Adipocyte (in vitro differentiated cells): ENCODE results near the gene CPLX1.
"Not testable (repeated sequence)": the region's sequence is repeated elsewhere in the genome, so short reads cannot be mapped to it uniquely, and the experiment has no call there.

Experiments used
- DNase-seq: peaks from one replicate; pipeline ENCODE4 v3.0.0-alpha.2; 2015; ENCODE audit warnings: low read depth
- H3K27me3 ChIP-seq: replicated peaks from 2 replicates; pipeline ENCODE4 v1.7.0; 2013; ENCODE audit warnings: mild to moderate bottlenecking, low read length, moderate library complexity; ENCODE audit not compliant: control insufficient read depth, insufficient read depth
- H3K36me3 ChIP-seq: 2 replicates; pipeline ENCODE4 v1.7.0; 2013; ENCODE audit warnings: low read length, mild to moderate bottlenecking, moderate library complexity; ENCODE audit not compliant: control insufficient read depth, insufficient read depth, severe bottlenecking
- H3K4me1 ChIP-seq: 2 replicates; pipeline ENCODE4 v1.7.0; 2013; ENCODE audit warnings: mild to moderate bottlenecking, low read length, moderate library complexity; ENCODE audit not compliant: control insufficient read depth, insufficient read depth
- H3K4me3 ChIP-seq: 2 replicates; pipeline ENCODE4 v1.7.0; 2013; ENCODE audit warnings: mild to moderate bottlenecking, low read length, moderate library complexity
- H3K9ac ChIP-seq: 2 replicates; pipeline ENCODE4 v1.7.0; 2013; ENCODE audit warnings: mild to moderate bottlenecking, low read length, moderate library complexity
- H3K9me3 ChIP-seq: 2 replicates; pipeline ENCODE4 v1.7.0; 2013; ENCODE audit warnings: mild to moderate bottlenecking, low read length, moderate library complexity; ENCODE audit not compliant: control insufficient read depth

The CPLX1 gene

DNA sequence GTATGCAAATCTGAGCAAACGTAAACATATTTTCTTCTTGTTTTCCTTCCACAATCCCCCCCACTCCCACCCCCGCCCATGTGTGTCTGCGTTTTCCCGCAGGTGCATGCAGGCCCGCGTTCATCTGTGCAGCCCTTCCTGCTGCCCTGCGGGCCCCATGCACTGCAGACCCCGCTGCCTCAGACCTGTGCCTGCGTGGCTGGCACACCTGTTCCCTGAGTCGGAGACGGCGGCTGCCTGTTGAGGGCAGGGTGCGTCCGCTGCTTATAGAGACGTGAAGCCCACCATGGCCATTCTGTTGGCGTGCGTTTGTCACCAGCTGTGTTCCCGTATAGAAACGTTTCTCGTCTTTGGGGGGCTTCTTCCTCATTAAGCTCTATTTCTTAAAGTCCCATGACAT is 68.8 kb downstream of the CPLX1 start:
- peaks cover under 1% of the 10 kb centered on the region for H3K4me1 ChIP-seq
- no peaks in the 10 kb centered on the region for H3K27me3 ChIP-seq
- peaks cover 60% of the 10 kb centered on the region for H3K36me3 ChIP-seq
- no peak overlapping the region for H3K4me3 ChIP-seq
- H3K9me3 ChIP-seq: no peaks in the 10 kb centered on the region
- H3K9ac ChIP-seq: no peak overlapping the region
- DNase-seq: no peak

DNA sequence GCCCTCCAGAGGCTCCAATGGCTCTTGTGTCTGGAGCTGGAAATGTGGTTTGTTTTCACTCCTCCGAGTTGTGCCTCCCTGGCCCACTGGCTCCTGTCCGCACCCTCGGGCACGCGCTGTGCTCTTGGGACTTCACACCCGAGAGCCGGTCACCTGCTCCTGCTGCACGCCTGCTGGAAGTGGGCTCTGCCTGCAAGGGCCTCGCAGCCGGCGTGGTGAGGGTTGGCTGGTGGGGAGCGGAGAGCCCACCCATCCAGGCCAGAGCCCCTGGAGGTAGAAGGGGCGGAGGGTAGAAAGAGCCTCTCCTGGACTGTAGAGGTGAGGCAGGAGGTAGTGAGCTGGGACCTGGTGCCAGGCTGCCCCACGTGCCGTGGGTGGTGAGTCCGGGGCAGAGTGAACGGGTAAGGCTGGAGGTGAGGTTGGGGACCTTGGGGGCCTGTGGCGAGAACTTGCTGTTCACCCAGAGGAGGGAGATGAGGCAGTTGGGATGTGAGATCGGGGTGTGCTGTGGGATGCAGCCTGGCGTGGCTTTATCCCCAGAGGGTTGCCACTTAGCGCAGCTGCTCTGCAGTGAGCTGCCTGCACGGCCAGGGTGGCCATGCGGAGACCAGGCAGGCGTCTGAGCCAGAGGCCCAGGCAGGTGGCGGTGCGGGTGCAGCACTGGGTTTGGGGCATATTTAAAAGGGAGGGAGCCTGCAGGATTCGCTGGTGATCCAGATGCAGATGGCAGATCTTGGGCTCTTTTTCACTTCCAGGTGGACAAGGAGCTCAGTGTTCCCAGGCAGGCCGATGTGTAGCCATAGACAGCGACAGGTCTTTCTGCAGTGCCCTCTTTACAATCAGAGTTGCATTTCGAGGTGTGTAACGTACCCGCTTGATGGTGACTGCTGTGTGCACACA is 71.5 kb downstream of the CPLX1 start:
- Histone ChIP-seq H3K9me3 (no peaks in the 10 kb centered on the region), H3K36me3 (peaks cover 44% of the 10 kb centered on the region), H3K4me3 (no peak overlapping the region)

DNA sequence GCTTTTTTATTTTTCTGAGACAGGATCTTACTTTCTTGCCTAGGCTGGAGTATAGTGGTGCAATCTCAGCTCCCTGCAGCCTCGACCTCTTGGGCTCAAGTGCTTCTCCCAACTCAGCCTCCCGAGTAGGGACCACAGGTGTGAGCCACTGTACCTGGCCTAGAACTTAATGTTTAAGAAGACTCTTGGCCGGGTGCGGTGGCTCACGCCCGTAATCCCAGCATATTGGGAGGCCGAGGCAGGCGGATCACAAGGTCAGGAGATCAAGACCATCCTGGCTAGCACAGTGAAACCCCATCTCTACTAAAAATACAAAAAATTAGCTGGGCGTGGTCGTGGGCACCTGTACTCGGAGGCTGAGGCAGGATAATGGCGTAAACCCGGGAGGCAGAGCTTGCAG is 72.7 kb downstream of the CPLX1 start:
- DNase-seq, H3K4me3 ChIP-seq, H3K9me3 ChIP-seq, H3K27me3 ChIP-seq, H3K9ac ChIP-seq: not testable (repeated sequence)
- Histone ChIP-seq H3K4me1 (peaks cover 26% of the 10 kb centered on the region), H3K36me3 (peaks cover 50% of the 10 kb centered on the region)

More for the DNA sequence above, 71.5 kb downstream of the CPLX1 start:
- no peak for DNase-seq
- no peak overlapping the region for H3K9ac ChIP-seq
- H3K27me3 ChIP-seq: no peaks in the 10 kb centered on the region
- peaks cover 22% of the 10 kb centered on the region for H3K4me1 ChIP-seq

DNA sequence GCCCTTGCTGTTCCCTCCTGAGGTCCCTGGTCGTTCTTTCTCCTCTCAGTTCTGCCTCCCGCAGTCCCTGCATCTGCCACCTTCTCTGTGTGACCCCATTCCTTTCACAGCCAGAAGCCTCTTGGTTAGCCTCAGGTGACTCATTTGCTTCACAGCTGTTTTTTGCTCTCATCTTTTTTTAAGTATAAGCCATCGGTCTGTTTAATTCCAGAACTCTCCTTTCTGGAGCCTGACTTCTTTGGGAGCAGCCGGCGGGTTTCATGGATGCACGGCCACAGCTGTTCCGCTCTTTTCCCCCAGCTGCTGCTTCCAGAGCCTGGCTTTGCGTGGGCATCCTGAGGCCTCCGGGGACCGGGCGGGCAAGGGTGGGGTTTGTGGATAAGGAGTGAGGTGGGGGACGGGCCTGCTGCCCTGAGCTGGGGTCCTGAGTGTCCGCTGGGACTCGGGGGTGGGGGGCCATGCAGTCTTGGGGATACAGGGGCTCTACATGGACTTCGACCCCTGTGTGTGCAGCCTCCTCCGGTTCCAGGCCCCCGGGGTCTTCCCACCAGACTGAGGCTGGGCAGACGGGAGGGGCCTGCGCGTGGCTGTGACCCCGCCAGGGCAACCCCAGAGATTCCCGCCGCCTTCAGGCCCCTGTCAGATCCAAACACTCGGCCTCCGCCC is 73.6 kb downstream of the CPLX1 start:
- no peak for DNase-seq
- peaks cover 55% of the 10 kb centered on the region for H3K36me3 ChIP-seq
- H3K4me1 ChIP-seq: peaks cover 26% of the 10 kb centered on the region
- H3K27me3 ChIP-seq: no peaks in the 10 kb centered on the region
- no peak overlapping the region for H3K4me3 ChIP-seq
- no peak overlapping the region for H3K9ac ChIP-seq
- no peaks in the 10 kb centered on the region for H3K9me3 ChIP-seq

DNA sequence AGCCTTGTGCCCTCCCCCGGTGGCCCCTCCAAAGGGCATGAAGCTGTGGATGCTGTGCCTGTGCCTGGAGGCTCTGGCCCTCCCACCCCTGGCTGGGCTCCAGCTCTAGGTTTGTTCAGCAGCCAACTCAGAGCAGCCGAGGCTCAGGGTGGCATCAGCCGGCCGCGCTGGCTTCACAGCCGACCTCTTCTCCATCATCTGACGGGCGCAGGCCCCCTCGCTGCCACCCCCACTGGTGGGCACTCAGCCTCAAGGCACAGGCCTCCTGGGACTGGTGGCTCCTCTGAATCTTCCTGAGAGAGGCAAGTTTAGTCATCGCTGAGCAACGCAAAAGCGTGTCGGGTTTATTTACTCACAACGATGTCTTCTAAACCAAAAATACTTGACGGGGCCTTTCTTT is 74.3 kb downstream of the CPLX1 start:
- H3K36me3 ChIP-seq: peaks cover 49% of the 10 kb centered on the region
- peaks cover 26% of the 10 kb centered on the region for H3K4me1 ChIP-seq
- H3K9ac ChIP-seq: no peak overlapping the region
- no peaks in the 10 kb centered on the region for H3K27me3 ChIP-seq
- no peaks in the 10 kb centered on the region for H3K9me3 ChIP-seq
- no peak for DNase-seq
- H3K4me3 ChIP-seq: no peak overlapping the region

DNA sequence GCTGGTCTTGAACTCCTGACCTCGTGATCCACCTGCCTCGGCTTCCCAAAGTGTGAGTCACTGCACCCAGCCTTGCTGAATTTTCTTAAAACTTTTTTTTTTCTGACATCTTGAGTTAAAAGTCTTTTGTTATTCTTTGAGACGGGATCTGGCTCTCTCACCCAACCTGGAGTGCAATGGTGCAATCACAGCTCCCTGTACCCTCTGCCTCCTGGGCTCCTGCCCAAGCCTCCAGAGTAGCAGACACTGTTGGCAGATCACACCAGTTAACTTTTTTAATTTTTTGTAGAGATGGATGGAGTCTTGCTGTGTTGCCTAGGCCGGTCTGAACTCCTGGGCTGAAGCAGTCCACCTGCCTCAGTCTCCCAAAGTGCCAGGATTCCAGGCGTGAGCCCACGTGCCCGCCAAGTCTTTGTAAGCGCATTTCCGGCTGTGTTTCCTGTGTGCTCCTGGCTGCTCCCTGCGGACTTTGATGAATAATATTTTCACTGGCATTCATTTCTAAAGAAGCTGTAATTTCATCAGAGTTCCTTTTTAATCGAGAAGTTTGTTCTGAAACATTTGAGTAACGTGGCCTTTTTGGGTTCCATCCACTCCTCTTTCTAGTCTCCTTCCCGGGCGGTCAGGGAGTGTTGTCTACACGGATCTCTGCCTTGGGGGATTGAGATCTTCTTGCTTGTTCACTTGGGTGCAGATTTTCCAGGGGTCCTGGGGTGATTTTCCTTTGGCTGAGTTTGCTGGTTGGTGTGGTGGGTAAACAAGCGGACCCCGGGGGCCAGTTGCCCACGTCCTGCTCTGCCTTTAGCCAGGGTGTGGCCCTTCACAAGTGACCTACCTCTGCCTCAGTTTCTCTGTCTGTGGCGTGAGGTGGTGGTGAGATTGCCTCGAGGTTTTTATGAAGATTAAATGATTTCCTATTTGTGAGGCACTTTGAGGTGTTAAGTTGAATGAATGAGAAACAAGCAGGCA is 75.9 kb downstream of the CPLX1 start:
- peak; percentile 15 for DNase-seq
- peak overlapping the region; percentile 75 for H3K9ac ChIP-seq
- H3K9me3 ChIP-seq: no peaks in the 10 kb centered on the region
- no peaks in the 10 kb centered on the region for H3K27me3 ChIP-seq
- H3K36me3 ChIP-seq: peaks cover 38% of the 10 kb centered on the region
- peak overlapping the region; percentile 28 for H3K4me3 ChIP-seq
- peaks cover 26% of the 10 kb centered on the region for H3K4me1 ChIP-seq

DNA sequence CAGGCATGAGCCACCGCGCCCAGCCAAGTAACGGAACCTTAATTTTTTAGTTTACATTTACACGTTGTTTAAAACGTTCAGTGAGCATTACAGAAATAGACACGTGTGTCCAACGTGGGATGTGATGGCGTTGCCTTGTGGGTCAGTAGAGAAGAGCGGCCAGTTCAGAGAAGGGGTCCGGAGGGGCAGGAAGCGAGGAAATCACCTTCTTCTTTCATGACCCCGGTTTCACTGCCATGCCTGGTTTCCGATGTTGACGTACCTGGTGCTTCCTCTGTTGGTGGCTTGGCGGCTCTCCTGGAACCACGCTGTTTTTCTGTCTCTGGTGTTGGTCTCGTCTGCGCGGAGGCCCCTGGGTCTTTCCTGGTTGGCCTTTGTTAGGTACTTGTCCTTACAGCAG is 77.5 kb downstream of the CPLX1 start:
- DNase-seq: no peak
- no peaks in the 10 kb centered on the region for H3K27me3 ChIP-seq
- H3K4me3 ChIP-seq: no peak overlapping the region
- H3K9me3 ChIP-seq: no peaks in the 10 kb centered on the region
- peaks cover 28% of the 10 kb centered on the region for H3K36me3 ChIP-seq
- H3K9ac ChIP-seq: no peak overlapping the region
- peaks cover 35% of the 10 kb centered on the region for H3K4me1 ChIP-seq

DNA sequence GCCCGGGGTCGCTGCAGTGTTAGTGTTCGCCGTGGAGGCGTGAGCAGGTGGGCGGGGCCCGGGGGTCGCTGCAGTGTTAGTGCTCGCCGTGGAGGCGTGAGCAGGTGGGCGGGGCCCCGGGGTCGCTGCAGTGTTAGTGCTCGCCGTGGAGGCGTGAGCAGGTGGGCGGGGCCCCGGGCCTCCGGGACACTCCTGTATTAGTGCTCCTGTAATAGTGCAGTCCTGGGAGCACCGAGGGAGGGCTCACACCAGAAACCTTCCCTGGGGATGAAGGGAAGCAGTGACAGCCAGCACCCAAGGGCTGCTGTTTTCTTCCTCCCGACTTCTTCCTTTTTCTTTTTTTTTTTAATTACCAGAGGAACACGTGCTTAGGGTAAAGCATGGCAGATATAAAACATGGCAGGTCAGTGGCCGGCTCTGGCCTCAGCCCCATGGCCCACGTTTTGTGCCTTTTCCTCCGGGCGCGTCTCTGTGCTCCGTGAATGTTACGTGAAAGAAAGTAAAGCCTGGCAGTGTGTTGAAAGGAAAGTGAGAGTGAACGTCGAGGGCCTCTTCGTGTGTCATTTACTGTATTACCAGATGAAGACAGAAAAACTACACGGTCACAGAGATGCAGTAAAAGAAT is 78.3 kb downstream of the CPLX1 start:
- H3K36me3 ChIP-seq: peaks cover 23% of the 10 kb centered on the region
- H3K9ac ChIP-seq: no peak overlapping the region
- H3K27me3 ChIP-seq: no peaks in the 10 kb centered on the region
- peaks cover 42% of the 10 kb centered on the region for H3K4me1 ChIP-seq
- no peak overlapping the region for H3K4me3 ChIP-seq
- no peak for DNase-seq
- no peaks in the 10 kb centered on the region for H3K9me3 ChIP-seq

DNA sequence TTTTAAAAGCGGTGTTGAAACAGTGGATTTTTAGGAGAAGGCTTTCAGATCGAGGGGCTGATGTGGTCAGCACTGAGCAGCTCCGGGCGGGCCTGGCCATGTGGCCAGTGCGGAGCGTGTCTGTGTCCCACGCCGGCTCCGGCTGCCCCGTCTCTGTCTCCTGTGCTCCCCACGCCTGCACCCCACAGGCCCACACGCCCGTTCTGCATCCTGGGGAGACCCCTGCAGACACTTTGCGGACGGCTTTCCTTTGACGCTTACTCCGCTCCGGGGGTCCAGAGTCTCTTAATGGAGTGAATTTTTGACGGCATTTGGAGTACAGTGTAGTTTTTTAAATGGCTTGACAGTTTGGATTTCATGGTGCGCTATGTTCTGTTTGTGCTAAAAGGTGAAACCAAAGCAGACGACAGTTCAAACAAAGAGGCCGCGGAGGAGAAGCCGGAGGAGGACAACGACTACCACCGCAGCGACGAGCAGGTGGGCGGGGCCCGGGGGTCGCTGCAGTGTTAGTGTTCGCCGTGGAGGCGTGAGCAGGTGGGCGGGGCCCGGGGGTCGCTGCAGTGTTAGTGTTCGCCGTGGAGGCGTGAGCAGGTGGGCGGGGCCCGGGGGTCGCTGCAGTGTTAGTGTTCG is 81.6 kb downstream of the CPLX1 start:
- Histone ChIP-seq H3K27me3 (no peaks in the 10 kb centered on the region), H3K4me3 (no peak overlapping the region), H3K9ac (no peak overlapping the region), H3K4me1 (peaks cover 18% of the 10 kb centered on the region), H3K9me3 (no peaks in the 10 kb centered on the region), H3K36me3 (peaks cover 31% of the 10 kb centered on the region)
- DNase-seq: no peak

DNA sequence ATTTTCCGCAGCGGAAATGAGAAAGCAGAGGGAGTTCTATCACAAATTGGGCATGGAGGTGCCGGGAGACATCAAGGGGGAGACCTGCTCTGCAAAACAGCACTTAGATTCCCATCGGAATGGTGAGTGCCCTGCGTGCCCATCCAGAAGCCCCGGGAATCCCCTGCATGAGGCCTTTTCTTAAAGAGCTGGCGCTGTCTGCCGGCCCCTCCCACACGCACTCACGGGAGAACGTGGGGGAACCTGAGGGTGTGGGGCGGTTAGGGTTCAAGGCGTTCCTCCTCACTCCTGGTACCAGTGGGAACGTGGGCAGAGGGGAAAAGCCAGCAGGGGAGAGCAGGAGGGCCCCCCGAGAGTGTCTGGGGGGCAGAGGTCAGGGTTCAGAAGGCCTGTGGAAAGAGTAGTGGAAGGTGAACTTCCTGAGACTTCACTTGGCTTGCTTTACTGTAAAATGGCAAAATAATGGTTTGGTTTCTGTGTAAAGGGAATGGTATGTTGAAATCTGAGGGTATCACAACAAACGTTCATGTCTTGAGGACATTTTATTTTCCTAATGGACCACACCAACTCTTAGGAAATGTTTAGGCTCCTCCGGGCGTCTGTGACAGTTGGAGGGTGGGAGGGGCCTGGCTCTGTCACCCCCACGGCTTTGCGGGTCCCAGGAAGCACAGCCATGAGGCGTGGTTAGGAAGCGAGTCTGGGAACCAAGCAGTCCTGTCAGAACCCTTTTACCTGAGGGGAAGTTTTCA is 82.3 kb downstream of the CPLX1 start:
- peaks cover 36% of the 10 kb centered on the region for H3K36me3 ChIP-seq
- H3K27me3 ChIP-seq: no peaks in the 10 kb centered on the region
- peak overlapping the region; percentile 48 for H3K9ac ChIP-seq
- no peak overlapping the region for H3K4me3 ChIP-seq
- no peaks in the 10 kb centered on the region for H3K9me3 ChIP-seq
- DNase-seq: peak; percentile 59
- peaks cover 16% of the 10 kb centered on the region for H3K4me1 ChIP-seq
